Tibial artery (tissue), 4 donors: Measurements from ENCODE around the gene TGM6.

Experiments used
- DNase-seq, 2 donors: peaks; one replicate each; pipeline ENCODE4 v3.0.0-alpha.2; 2019
- H3K27ac ChIP-seq, 2 donors: fragments of 200-600 bp; sonication (generic) in 1 of 2; 1 replicate in 1 of 2; 2 replicates in 1 of 2; pipeline ENCODE4 v1.5.1; 2018 to 2019; ENCODE audit warnings: mild to moderate bottlenecking in 1 of 2
- H3K27me3 ChIP-seq, 2 donors: fragments of 200-600 bp; sonication (generic) in 1 of 2; one replicate each; pipeline versions ENCODE4 v1.5.1 to v1.6.0; 2016 to 2019
- H3K36me3 ChIP-seq, 3 donors: fragments of 200-600 bp; sonication (generic) in 2 of 3; one replicate each; pipeline ENCODE4 v1.5.1; 2016 to 2019; ENCODE audit warnings: mild to moderate bottlenecking in 2 of 3
- H3K4me1 ChIP-seq, 4 donors: fragments of 200-600 bp; sonication (generic) in 2 of 4; 1 replicate in 3 of 4; 2 replicates in 1 of 4; pipeline ENCODE4 v1.5.1; 2016 to 2019
- H3K4me3 ChIP-seq, 2 donors: fragments of 200-600 bp; sonication (generic) in 1 of 2; 1 replicate in 1 of 2; 2 replicates in 1 of 2; pipeline ENCODE4 v1.5.1; 2018 to 2019; ENCODE audit warnings: mild to moderate bottlenecking in 2 of 2
- H3K9me3 ChIP-seq, 3 donors: fragments of 200-600 bp; sonication (generic) in 1 of 3; one replicate each; pipeline ENCODE4 v1.5.1; 2016 to 2019
- intact Hi-C: fragments of 100-400 bp; cut with DNase I; formaldehyde crosslinking; loops from one replicate; pipeline ENCODE4 v1.15.0; 2023; ENCODE audit warnings: low total_unique reads
- TF ChIP-seq, protein P1 (sequence below), 2 experiments: fragments of 200-600 bp in 1 of 2; fragments of 450-650 bp in 1 of 2; IDR thresholded peaks; one replicate each; pipeline ENCODE4 v1.5.1; 2017 to 2019; ENCODE audit warnings: antibody characterized with exemption in 2 of 2, mild to moderate bottlenecking in 1 of 2, moderate library complexity in 1 of 2

Gene TGM6

DNA sequence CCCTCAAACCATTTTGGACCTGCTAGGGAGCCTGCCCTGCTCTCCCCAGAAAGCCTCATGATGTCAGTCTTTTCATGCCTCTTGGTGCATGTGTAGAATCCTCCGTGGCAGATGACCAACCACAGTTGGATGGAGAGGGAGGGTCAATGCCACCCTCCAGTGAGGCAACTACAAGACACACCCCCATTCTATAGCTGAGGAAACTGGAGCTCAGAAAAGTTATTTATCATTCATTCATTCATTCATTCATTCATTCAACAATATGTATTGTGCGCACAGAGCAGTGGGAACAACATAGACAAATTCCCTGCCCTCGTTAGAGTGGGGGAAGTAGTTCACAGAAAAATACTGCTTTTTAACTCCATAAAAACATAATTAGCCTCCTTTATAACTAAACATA lies 73.1 kb downstream of the TGM6 start:
- Histone ChIP-seq H3K4me1 (peaks cover 0 to 13% (median 2%) of the 10 kb centered on the region in 4 donors), H3K36me3 (no peaks in the 10 kb centered on the region), H3K27ac (no peak overlapping the region), H3K4me3 (no peak overlapping the region), H3K27me3 (no peaks in the 10 kb centered on the region), H3K9me3 (no peaks in the 10 kb centered on the region)
- DNase-seq = no peak
- intact Hi-C loops = no loop called here
- TF ChIP-seq, protein P1, sequence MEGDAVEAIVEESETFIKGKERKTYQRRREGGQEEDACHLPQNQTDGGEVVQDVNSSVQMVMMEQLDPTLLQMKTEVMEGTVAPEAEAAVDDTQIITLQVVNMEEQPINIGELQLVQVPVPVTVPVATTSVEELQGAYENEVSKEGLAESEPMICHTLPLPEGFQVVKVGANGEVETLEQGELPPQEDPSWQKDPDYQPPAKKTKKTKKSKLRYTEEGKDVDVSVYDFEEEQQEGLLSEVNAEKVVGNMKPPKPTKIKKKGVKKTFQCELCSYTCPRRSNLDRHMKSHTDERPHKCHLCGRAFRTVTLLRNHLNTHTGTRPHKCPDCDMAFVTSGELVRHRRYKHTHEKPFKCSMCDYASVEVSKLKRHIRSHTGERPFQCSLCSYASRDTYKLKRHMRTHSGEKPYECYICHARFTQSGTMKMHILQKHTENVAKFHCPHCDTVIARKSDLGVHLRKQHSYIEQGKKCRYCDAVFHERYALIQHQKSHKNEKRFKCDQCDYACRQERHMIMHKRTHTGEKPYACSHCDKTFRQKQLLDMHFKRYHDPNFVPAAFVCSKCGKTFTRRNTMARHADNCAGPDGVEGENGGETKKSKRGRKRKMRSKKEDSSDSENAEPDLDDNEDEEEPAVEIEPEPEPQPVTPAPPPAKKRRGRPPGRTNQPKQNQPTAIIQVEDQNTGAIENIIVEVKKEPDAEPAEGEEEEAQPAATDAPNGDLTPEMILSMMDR (IDR thresholded peaks at IDR 0.05) = no peak

DNA sequence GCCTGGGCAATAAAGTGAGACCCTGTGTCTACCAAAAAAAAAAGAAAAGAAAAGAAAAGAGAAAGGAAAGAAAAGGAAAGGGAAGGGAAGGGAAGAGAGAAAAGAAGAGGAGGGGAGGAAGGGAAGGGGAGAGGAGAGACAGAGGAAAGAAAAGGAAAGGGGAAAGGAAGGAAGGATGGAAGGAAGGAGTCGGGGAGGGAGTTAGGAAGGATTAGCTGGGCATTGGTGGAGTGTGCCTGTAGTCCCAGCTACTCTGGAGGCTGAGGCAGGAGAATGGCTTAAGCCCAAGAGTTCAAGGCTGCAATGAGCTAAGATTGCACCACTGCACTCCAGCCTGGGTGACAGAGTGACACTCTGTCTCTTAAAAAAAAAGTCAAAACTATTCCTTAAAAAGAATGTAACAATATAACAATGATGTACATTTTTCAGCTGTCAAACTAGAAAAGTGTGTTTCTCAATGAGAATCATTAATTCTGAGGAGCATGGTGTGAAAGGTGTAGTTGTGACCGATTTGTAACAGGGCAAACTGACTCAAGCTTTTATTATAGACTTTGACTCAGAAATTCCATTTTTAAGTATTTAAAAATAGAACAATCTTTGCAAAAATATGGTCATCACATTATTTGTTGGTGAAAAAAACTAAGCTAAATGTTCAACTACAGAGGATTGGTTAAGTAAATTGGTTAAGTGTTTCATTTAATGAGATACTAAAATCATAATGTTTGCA lies 75.2 kb downstream of the TGM6 start:
- Histone ChIP-seq H3K27me3 (no peaks in the 10 kb centered on the region), H3K36me3 (peaks cover 11 to 20% (median 11%) of the 10 kb centered on the region in 3 donors), H3K9me3 (no peaks in the 10 kb centered on the region), H3K4me1 (peaks cover 0 to 13% (median 2%) of the 10 kb centered on the region in 4 donors), H3K4me3 (no peak overlapping the region), H3K27ac (no peak overlapping the region)
- DNase-seq = no peak
- TF ChIP-seq, protein P1 (IDR thresholded peaks at IDR 0.05) = no peak
- intact Hi-C loops = loop anchor here (5.0 kb wide), 1 partner anchor 244 kb away; no protein-coding TSS in a partner anchor

DNA sequence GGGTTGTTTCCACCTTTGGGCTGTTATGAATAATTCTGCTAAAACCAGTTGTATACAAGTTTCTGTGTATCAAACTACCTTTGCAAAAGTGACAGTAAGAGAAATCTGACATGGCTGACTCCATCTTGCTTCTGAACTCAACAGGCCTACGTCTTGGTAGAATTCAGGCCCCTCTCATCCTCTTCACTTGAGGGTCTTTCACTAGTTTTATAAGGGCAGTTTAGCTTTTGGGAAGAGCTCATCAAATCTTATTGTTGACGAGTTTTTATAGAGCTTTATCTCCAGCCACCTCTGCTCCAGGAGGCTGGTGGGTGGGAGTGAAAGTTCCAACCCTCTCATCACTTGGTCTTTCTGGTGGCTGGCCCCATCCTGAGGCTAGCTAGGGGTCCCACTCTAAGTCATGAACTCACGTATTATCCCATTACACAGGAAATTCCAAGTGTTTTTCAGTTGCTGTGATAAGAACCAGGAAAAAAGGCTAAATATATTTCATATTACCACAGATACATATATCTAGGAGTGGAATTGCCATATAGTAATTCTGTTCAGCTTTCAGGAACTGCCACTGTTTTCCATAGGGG lies 78.3 kb downstream of the TGM6 start:
- TF ChIP-seq, protein P1 (IDR thresholded peaks at IDR 0.05) = no peak
- intact Hi-C loops = loop anchor here (5.0 kb wide), 1 partner anchor 247 kb away; no protein-coding TSS in a partner anchor
- H3K27me3 ChIP-seq = no peaks in the 10 kb centered on the region

DNA sequence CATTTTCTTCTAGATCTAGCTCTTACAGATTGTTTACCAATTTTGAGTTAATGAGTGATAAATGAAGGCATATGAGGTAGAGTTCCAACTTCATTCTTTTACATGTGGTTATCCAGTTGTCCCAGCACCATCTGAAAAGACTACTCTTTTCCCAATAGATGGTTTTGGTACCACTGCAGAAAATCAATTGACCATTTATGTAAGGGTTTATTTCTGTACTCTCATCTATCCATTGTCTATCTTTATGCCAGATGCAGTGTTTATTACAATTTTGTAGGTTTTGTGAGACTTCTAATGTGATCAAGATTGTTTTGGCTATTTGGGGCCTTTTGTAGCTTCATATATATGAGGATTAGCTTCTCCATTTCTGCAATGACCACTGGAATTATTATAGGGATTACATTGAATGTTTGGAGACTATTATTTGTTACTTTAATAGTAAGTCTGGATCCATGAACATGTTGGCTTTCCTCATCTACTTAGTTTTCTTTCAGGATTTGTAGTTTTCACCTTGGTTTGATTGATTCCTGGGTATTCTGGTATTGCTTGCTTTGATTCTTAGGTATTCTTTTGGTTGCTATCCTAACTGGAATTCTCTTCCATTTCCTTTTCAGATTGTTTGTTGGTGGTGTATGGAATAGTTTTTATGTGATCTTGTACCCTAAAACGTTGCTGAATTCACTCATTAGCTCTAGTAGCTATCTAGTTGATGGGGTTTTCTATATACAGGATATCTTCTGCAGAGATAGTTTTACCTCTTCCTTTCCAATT lies 79.5 kb downstream of the TGM6 start:
- no peak for DNase-seq
- Histone ChIP-seq H3K4me1 (peaks cover 0 to 10% (median 0%) of the 10 kb centered on the region in 4 donors), H3K4me3 (no peak overlapping the region), H3K27me3 (no peaks in the 10 kb centered on the region), H3K27ac (no peak overlapping the region), H3K36me3 (peaks cover 53 to 63% (median 53%) of the 10 kb centered on the region in 3 donors), H3K9me3 (no peaks in the 10 kb centered on the region)
- intact Hi-C loops = loop anchor here (5.0 kb wide), 1 partner anchor 248 kb away; no protein-coding TSS in a partner anchor
- TF ChIP-seq, protein P1 (IDR thresholded peaks at IDR 0.05) = no peak

More for the DNA sequence above, 78.3 kb downstream of the TGM6 start:
- DNase-seq = no peak
- Histone ChIP-seq H3K9me3 (no peaks in the 10 kb centered on the region), H3K27ac (no peak overlapping the region), H3K4me1 (peaks cover 0 to 13% (median 0%) of the 10 kb centered on the region in 4 donors), H3K4me3 (no peak overlapping the region), H3K36me3 (peaks cover 41 to 51% (median 42%) of the 10 kb centered on the region in 3 donors)

DNA sequence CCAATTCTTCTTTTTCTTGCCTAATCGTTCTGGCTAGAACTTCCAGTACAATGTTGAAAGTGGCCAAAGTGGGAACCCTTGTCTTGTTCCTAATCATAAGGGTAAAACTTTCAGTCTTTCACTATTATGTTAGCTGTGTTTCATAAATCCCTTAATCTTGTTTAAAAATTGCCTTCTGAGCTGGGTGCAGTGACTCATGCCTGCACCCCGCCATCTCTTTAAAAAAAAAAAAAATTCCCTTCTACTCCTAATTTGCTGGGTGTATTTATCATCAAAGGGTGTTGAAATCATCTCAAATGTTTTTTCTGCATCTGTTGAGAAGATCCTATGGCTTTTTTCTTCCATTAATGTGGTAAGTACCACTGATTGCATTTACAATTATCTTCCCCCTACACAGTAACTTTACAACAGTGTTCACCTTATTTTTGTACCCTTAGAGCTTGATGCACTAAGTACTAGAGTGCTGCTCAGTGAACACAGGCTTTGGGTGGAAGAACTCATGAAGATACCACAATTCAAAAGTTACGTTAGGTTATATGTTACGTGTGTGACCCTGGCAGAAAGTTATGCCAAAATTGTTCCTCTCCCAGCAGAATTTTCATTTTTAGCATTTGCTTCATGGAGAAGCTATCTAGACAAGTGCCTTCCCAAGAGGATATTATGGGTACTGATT lies 80.2 kb downstream of the TGM6 start:
- Histone ChIP-seq H3K36me3 (peaks cover 60 to 70% (median 61%) of the 10 kb centered on the region in 3 donors), H3K9me3 (no peaks in the 10 kb centered on the region), H3K4me3 (no peak overlapping the region), H3K27ac (no peak overlapping the region), H3K27me3 (no peaks in the 10 kb centered on the region), H3K4me1 (peaks cover 0 to 6% (median 0%) of the 10 kb centered on the region in 4 donors)
- TF ChIP-seq, protein P1 (IDR thresholded peaks at IDR 0.05) = no peak
- intact Hi-C loops = no loop called here
- DNase-seq = no peak
